Glomerular endothelial cell (primary cell): ENCODE measurements around the gene WRAP53. TPM values are rescaled to one million over a fixed set of nuclear protein-coding genes. Genes with fewer than 3 reads are reported as not detected.
"Not testable (repeated sequence)": the region's sequence is repeated elsewhere in the genome, so short reads cannot be mapped to it uniquely, and the experiment has no call there.

Source experiments
- DNase-seq: peaks from one replicate; pipeline ENCODE4 v3.0.0-alpha.2; 2011; ENCODE audit warnings: low read depth, low spot score; ENCODE audit errors: extremely low read depth
- total RNA-seq: library from RNA; depleted of rRNA; stranded (reverse); fragments of >200 nt; gene quantifications from 2 replicates; pipeline ENCODE4 v1.2.3, GENCODE V29; 2015

The WRAP53 gene
- total RNA-seq: 5.5 and 9.3 TPM in 2 replicates

DNA sequence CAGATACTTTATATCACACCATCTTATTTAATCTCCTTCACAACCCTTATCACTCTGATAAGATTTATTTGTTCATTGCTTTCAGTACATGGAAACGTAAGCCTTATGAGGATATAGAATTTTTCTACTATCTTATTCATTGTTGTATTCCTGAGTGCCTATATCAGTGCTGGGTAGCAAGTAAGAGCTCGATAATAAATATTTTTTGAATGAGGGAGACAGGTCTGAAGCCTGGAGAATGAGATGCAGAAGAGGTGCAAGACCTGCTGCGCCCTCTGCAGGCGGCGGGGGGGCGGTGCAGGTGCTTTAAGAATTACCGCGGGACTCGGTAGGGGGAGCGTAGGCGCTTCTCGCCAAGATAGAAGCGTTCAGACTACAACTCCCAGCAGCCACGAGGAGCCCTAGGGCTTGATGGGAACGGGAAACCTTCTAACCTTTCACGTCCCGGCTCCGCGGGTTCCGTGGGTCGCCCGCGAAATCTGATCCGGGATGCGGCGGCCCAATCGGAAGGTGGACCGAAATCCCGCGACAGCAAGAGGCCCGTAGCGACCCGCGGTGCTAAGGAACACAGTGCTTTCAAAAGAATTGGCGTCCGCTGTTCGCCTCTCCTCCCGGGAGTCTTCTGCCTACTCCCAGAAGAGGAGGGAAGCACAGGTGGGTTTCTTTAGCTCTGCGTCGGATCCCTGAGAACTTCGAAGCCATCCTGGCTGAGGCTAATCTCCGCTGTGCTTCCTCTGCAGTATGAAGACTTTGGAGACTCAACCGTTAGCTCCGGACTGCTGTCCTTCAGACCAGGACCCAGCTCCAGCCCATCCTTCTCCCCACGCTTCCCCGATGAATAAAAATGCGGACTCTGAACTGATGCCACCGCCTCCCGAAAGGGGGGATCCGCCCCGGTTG lies at the start of gene WRAP53:
WRAP53 (plus strand) TSS at position 570 of the 900 bp plus-strand sequence; CDS start at position 742, 172 bp downstream.
- peak; percentile 91 for DNase-seq

DNA sequence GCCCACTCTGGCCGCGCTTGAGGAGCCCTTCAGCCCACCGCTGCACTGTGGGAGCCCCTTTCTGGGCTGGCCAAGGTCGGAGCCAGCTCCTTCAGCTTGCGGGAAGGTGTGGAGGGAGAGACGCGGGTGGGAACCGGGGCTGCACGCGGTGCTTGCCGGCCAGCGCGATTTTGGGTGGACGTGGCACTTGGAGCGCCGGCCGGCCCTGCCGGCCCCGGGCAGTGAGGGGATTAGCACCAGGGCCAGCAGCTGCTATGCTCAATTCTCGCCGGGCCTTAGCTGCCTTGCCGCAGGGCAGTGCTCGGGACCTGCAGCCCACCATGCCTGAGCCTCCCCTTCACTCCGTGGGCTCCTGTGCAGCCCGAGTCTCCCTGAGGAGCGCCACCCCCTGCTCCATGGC lies 47.5 kb upstream of the WRAP53 start:
- DNase-seq: no peak

DNA sequence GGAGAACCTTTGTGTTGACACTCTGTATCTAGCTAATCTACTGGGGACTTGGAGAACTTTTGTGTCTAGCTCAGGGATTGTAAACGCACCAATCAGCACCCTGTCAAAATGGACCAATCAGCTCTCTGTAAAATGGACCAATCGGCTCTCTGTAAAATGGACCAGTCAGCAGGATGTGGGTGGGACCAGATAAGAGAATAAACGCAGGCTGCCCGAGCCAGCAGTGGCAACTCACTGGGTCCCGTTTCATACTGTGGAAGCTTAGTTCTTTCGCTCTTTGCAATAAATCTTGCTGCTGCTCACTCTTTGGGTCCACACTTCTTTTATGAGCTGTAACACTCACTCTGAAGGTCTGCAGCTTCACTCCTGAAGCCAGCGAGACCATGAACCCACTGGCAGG lies 46.6 kb upstream of the WRAP53 start:
- DNase-seq: not testable (repeated sequence)

DNA sequence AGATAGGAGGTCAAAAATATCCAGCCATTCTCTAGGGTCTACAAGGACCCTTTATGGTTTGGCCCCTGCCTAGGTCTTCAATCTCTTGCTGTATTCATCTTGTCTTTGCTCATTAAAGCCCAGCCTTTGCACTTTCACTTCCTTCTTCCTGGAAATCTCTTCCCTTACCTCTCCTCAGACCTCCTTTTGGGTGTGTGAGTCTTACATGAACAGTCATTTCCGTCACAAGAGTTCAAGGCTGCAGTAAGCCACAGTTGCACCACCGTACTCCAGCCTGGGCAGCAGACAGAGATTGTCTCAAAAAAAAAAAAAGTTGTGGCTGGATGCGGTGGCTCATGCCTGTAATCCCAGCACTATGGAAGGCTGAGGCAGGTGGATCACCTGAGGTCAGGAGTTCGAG lies 43.5 kb upstream of the WRAP53 start:
- DNase-seq: no peak

DNA sequence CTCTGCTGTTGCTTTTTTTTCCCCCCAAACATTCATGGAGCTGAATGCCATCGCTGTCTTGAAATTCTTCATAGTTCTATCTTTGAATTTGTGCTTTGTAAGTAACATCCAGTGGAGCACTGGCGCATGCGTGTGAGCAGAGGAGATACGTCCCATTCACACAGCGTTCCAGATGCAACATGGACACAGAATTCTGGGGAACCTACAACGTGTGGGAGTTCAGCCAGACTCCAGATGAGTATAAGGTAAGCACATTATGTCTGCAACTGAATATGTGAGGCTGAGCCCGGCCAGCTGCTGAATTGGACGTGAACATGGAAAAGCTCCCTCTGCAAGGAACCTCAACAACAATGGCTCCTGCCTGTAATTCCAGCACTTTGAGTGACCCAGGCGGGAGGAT lies 41.8 kb upstream of the WRAP53 start:
- DNase-seq: no peak

DNA sequence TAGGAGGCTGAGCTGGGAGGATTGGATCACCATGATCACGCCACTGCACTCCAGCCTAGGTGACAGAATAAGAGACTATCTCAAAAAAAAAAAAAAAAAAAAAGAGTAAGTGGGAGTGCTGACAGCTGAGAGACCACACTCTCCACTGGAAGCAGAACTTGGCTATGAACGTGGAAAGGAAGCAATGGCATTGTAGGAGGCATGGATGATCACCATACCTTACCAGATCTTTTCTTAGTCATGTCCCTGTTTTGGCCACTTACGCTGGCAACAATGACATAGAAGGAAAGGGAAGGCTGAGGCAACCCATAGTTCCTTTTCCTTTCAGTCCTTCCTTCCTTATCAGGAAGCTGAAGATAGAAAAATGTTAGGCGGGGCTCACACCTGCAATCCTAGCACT lies 41.3 kb upstream of the WRAP53 start:
- DNase-seq: no peak

DNA sequence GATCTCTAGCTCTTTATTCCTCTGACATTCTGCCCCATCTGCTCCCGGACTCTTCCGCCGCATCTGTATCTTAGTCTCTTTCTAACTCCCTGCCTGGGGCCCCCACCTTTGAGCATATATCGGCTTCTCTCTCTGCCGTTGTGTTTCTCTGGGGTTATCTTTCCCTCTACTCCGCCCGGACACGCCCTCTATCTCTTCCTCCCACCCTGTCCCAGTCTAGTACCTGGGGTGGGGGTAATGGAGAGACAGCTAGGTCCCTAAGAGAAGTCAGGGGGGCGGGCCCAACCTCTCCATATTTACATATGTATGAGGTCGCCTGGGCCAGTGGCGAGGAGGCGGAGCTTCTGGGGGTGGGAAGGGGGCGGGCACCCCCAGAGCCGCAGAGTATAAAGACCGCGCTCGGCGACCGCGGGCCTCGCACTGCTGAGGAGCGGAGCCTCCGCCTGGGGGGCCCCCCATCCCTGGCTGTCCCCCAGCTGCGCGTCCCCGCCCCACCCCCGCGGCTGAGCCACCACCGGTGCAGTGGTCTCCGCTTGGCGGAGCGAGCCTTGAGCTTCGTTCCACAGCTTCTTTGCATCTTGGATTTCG lies 37.7 kb upstream of the WRAP53 start, which contains the start of gene ATP1B2:
ATP1B2 (plus strand) TSS at position 418 of the 588 bp plus-strand sequence. CDS start 593 bp downstream, outside the sequence.
- no peak for DNase-seq

DNA sequence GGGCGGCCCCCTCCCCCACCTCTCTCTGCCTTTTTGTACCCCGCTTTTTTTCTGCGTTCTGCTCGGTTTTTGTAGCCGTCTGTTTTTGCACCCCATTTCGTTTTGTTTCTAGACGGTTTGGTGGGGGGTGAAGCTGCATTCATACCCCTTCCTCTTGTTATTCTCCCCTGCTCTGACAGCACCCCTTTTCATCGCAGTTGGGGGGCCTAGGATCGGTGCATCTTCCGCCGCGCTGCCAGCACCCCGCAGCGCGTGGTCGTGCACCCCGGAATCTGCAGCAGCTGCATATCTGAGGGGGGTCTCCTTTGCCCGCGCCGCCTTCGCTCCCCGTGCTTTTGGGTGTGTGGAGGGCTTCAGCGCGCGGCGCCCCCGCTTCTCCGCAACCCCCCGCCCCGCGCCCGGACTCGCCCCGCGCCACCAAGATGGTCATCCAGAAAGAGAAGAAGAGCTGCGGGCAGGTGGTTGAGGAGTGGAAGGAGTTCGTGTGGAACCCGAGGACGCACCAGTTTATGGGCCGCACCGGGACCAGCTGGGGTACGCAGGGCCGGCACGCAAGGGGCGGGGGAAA lies 37.1 kb upstream of the WRAP53 start:
- DNase-seq: no peak

DNA sequence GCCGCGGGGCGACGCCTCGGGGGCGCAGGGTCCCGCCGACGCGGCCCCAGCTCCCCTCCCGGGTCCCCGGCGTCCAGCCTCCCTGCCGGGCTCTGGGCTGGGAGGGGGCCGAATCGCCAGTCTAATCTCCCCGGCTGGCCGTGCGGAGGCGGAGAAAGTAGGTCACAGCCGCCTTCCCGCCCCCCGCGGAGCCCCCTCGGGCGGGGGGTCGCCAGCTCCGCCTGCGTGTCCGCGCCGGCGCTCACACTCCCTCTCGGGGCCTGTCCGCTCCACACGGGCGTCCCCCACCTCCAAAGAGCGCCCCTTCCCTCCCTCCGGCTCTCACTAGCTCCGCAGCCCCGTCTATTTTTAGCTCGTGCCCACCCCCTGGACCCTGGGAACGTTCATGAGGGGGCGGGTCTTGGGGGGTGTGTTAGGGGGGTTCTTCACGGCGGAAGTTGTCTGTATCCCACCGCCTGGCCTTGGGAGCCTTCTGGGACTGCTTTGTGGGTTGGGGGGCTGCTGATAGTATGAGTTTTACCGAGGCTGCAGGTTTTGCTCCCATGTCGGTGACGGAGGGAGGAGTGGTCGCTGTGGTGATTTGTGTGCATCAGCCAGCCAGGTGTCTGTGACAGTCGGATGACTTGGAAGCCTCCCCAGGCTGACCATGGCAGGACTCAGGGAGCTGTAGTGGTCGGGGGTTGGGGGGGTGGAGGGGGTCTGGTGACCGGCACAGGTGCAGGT lies 36.5 kb upstream of the WRAP53 start:
- DNase-seq: no peak

DNA sequence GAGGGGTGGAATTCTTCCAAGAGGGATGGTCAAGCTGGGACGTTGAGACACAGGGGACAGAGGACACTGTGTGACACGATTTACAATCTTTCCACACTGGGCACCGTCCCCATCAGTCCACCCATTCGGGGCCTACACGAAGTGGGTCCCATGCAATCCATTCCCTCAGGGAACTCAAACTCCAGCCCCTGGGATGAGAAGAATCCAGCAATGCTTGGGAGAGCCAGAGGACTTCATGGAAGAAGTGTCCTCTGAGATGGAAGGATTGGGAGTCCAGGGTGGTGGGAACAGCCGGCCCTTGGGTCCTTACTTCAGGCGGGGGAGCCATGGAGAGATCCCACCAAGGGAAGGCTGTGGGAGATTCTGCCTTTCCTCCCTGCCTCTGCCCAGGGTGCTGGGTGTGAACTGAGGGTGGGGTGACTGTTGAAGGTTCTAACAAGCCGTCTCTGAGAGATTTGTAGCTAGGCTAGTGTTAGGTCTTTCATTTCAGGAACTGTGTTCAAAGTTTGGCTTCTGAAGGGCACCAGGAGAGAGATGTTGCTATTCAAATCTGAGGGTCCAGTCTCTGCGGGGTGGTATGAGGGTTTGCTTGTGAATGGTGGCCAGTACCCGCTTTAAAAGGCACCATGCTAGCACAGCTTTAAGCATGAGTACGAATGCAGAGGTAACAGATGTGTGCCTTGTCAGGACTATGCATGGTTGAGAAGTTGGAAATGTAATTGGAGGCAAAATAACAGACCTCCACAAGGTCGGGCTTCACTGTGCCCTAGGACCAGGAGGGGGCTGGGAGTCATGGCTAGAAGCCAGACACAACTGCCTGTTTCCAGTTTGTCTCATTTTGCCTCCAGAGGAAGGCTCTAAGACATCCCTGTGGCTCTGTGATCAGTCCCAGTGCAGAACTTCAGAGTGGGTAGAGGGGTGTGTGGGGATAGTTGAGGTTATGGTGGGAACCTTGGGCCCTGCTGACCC lies 35.6 kb upstream of the WRAP53 start:
- DNase-seq: no peak

DNA sequence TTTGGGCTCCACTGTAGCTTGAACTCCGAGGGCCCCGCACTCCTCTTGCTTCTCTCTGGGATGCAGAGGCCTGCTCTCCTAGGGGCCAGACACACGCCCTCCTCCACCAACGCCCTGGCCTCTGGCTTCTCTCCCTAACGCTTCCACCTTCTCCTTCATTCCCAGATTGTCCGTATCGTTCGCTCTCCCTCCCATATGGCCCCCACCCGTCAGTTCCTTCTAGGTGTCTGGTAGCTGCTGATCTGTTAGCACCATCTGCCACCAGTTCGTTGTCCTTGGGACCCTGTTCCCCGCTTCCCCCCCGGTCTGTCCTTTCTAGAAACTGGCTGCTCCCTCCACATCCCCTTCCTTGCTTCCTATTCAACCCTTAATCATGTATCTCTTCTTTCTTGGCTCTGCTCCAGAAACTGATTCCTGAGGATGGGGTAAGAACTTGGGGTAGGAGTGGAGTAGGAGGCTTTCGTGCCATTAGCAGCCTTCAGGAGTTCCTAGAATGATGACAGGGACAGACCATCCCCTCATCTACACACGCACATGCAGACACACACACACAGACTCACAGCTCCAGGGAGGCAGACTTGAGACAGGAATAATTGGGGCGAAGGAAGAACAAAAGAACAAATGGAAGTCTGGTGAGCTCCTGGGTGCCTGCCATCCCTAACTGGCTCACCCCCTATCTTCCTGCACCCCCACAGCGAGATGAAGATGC lies 33.3 kb upstream of the WRAP53 start:
- no peak for DNase-seq

DNA sequence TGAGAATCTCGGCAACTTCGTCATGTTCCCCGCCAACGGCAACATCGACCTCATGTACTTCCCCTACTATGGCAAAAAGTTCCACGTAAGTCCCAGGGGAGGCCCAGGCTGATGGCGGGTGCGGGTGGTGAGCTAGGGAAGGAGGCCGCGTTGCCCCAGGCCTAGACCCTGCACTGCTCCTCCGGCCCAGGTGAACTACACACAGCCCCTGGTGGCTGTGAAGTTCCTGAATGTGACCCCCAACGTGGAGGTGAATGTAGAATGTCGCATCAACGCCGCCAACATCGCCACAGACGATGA lies 32.8 kb upstream of the WRAP53 start:
- no peak for DNase-seq

DNA sequence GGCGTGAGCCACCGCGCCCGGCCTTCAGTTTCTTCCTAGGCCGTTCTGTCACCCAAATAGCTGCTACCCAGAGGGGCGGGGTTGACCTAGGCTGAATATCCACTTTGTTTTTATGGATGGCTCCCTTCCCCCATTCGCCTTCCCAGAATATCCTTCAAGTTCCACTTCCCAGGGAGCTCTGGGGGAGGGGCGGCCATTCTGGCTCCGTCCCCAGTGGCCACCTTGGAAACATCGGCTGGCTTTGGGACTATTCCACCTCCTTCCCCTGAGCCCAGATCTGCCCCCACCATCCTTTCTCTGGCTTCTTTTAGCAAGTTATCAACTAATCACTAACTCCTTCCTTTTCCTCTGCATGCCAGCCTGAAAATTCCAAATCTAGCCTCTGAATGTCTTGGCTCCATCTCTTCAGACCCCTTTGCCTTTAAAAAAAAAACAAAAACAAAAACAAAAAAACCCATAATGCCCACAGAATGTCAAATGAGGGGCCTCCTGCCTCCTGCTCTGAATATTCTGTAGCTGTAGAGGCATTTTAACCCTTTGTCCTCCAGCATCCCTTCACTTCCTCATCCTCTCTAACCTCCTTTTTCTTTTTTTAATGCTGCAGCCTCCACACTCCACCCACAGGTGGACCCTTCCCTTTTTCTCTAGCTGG lies 31.2 kb upstream of the WRAP53 start:
- no peak for DNase-seq

DNA sequence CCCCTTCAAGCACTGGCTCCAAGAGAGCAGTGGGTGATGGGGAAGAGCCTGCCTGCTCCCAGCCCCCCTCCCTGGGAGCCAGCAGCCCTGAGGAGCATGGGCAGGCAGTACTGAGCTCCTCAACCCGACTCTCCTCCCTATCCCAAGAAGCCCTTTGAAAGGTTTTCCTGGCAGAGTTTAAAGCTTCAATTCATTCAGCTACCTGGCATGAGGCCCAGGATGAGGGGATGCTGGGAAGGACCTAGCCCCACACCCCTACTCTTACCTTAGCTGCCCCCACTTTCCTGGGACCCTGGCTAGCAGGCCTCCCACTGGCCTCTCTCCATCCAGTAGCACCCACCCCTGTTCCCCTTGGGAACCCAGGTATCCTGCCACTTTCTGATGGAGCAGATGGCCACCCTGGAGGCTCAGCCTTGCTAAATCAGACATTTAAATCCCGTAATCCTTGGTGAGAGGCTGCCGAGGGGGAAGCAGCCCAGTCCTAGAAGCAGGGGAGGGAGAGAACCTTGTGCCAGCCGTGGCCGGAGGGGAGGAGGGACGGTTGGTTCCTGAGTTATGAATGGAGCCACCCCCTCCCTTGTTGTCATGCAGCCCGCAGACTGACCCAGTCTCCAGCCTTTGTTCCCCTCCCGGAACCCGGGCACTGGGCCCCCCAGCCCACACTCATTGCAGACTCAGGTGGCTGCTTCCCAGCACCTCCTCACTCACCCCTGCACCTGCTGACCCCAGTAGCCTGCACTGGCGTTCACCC lies 20.4 kb upstream of the WRAP53 start:
- no peak for DNase-seq

DNA sequence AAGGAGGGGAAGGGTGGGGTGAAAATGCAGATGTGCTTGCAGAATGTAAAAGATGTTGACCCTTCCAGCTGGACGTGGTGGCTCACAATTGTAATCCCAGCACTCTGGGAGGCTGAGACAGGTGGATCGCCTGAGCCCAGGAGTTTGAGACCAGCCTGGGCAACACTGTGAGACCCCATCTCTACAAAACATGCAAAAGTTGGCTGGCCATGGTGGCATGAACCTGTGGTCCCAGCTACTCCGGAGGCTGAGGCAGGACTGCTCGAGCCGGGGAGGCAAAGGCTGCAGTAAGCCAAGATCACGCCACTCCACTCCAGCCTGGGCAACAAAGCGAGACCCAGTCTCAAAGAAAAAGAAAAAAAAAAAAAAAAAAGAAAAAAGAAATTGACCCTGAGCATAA lies 19.8 kb upstream of the WRAP53 start:
- no peak for DNase-seq

DNA sequence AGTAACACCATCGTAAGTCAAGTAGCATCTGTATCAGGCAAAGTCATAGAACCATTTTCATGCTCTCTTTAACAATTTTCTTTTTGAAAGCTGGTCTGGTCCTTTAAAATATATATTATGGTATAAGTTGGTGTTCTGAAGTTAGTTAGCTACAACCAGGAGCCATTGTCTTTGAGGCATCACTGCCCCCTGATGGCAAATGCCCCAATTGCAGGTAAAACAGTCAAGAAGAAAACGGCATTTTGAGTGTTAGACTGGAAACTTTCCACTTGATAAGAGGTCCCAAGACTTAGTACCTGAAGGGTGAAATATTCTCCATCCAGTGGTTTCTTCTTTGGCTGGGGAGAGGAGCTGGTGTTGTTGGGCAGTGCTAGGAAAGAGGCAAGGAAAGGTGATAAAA lies 15.0 kb upstream of the WRAP53 start:
- DNase-seq: no peak

DNA sequence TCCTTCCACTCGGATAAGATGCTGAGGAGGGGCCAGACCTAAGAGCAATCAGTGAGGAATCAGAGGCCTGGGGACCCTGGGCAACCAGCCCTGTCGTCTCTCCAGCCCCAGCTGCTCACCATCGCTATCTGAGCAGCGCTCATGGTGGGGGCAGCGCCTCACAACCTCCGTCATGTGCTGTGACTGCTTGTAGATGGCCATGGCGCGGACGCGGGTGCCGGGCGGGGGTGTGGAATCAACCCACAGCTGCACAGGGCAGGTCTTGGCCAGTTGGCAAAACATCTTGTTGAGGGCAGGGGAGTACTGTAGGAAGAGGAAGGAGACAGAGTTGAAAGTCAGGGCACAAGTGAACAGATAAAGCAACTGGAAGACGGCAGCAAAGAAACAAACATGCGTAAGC lies 13.3 kb upstream of the WRAP53 start:
- no peak for DNase-seq

DNA sequence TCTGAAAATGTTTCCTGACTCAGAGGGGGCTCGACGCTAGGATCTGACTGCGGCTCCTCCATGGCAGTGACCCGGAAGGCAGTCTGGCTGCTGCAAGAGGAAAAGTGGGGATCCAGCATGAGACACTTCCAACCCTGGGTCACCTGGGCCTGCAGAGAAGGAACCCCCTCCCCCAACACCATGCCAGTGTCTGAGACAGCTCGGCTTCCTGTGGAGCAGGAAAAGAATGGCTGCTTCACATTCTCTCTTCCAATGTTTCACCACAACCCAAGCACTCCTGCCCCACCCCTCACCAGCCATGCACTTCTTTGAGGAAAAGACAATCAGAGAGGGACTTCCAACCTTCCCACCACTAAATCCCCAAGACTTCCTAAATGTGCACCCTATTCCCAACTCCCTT lies 11.7 kb upstream of the WRAP53 start:
- no peak for DNase-seq
